Endothelial cell of hepatic sinusoid (primary cell): ENCODE measurements around the gene FRG2C.
"Not testable (repeated sequence)": the region's sequence is repeated elsewhere in the genome, so short reads cannot be mapped to it uniquely, and the experiment has no call there.

Experiments
- in situ Hi-C: cut with HindIII; loops from 2 replicates; pipeline ENCODE4 v1.10.0; 2017; ENCODE audit warnings: low sequenced_read_pairs

The FRG2C gene

DNA sequence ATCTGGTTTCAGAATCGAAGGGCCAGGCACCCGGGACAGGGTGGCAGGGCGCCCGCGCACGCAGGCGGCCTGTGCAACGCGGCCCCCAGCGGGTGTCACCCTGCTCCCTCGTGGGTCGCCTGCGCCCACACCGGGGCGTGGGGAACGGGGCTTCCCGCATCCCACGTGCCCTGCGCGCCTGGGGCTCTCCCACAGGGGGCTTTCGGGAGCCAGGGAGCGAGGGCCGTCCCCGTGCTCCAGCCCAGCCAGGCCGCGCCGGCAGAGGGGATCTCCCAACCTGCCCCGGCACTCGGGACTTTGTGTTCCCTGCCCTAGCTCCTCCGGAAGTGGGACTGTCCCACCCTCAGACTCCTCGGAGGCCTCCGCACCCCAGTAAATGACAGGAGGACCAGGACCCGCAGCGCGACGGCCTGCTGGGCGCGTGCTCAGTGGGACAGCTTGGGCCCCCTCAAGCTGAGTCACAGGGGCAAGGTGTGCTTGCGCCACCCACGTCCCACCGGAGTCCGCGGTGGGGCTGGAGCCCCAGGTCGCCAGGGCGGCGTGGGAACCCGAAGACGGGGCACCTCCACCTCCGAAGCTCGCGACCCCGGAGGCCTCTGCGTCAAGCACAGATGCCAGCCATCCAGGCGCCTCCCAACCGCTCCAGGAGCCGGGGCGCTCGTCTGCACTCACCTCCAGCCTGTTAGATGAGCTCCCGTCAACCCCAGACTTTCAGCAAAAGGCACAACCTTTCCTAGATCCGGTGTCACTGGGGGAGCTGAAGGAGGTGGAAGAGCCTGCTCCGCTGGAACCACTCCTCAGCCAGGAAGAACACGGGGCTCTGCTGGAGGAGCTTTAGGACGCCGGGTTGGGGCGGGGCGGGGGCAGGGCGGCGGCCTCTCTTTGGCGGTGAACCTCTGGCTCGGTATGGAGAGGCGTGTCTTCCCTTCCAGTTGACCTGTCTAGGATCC lies 5.5 kb downstream of the FRG2C start:
- in situ Hi-C loops, result not testable (repeated sequence)

DNA sequence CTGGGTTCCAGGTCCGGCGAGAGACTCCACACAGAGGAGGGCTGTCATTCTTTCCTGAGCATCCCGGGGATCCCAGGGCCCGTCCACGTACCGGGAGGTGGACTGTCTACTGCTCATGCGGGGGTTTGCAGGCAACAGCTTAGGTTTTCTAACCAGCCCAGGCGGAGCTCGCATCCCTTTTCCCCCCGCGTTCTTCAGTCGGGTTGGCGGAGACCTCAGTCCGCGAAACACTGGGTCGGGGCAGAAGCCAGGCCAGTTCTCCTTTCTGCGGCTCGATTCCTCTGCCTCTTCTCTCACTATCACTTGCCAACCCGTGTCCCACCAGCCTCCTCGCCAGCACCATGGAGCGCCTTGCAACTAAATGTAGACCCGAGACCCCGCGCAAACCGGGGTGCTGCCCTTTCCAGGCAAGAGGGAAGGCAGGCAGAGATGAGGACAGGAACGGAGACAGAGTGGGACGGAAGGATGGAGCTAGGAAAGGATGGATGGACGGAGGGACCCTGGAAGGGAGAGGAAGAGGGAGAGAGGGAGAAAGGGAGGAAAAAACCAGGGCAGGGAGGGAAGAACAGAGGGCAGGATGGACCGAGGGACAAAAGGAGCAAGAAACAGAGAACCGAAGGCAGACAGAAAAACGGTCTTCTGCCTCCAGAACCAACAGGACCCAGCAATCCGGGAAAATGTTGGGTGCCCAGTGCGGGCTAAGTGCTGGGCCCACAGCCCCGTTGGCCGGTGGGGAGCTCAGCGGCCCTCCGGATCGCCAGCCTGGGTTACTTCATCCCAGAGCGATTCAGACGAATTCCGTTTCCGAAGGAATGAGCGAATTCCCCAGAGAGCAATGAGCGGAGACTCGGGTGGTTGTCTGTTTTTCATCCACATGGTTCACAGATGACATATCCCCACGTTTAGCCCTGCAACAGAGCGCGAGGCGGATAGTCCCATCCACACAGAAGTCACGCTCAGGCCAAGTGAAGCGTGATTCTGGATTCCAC lies 6.5 kb downstream of the FRG2C start:
- in situ Hi-C loops, result not testable (repeated sequence)

DNA sequence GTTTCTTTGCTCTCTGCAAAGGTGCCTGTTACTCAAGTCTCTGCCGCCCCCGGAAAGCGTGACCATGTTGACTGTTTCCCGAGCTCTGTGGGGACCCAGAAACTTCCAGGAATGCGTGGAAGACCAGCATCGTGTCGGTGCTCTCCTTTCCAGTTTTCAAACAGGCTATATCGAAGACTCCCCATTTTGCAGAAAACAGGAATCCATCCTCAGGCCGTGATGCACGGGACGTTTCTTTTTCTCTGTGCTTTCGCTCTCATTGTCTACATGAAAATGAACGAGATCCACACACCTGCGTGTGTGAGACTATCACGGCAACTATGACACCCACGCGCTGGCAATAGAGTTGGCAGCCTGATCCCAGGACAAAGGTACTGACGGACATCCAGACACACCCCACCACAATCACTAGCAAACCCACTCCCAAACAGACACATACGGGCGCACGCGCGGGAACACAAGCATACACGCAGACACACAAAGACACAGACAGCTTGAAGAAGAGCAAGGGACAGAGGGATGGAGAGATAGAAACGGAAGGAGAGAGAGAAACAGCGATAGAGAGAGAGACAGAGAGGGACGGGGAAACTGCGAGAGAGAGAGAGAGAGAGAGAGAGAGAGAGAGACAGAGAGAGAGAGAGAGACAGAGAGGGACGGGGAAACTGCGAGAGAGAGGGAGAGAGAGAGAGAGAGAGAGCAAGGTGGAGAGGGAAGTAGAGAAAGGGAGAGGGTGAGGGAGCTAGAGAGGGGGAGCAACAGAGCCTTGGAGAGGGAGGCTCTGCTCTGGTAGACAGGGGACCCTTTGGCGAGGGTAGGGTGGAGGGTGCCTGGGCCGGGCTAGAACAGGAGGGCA lies 7.4 kb downstream of the FRG2C start:
- in situ Hi-C loops, result not testable (repeated sequence)

DNA sequence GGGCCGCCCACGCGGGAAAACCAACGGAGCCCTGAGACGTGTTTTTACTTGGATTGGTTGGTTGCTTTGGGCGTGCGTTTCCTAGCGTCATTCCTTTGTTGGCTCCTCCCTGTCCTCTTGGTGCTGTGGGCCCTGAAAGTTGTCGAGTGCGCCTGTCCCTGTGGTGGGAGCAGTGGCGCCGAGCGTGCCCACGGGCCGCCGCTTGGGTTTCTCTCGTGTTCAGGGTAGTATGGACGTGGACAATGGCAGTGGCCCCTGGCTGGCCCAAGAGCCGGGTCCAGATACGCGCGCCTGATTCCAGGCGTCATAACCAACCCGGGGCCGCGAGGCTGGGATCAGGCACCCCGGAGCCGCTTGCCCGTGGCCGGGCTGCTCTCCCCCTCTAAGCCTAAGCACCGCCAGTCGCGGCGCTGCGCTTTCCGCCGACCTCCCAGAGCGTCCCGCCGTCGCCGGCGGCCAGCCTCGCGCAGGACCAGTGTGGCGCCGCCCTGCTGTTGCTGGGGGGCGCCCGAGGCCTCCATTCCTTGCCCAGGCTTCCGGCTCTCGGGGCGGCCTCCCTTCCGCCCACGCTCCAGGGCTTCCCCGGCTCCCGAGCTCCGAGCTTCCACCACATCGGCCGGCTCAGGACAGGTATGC lies 8.1 kb downstream of the FRG2C start:
- in situ Hi-C loops, result not testable (repeated sequence)

DNA sequence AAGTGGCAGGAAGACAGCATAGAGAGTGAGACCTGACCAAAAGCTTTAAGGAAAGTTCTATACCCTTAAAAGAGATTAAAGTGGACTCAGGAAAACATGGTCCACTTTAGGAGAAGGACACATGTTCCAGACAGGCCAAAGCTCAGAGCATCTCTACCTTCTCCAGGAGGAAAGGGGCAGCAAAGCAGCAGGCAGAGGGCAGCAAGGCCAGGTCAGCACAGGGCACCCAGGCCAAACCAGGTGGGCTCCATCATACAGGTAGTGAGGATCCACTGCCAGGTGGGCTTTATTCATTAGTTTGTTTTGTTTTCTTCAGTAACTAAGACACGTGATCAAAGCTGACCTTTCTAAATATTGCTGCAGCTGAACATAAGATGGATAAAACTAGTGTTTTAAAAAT lies 19.8 kb downstream of the FRG2C start:
- in situ Hi-C loops, result not testable (repeated sequence)

DNA sequence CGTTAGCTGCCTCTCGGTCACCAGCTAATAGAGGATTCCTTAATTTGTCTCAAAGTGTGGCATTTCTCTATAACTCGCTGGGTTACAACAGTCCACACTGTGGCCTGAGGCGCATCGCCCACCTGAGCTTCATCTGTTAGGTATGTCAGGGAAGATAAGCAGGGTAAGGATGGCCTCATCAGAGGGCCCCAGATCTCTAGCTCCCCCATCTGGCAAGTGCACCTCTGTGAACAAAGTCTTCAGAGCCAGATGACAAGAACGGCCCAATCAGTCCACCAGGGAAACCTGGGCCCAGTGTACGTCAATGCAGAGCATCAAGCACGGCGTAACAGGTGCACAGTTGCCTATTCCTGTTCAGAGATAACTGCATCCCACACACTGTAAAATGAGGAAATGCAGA lies 23.2 kb downstream of the FRG2C start:
- in situ Hi-C loops, result no loop called here

DNA sequence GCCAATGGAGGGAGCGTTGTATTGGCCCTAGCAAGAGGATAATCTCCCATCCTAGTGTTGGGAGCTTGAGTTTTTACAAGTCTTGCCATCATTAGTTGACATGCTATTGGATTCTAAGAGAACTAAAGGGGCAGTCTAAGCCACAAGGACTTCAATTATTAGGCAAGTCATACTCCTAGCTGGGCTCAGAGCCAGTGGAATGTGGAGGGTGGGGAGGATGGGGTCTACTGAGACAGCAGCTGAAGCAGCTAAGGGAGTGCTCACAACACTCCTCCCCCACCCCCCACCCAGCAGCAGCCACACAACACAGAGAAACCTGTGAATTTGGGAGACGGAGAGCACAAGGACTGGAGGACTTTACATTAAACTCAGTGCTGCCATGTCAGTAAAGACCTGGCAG lies 27.9 kb downstream of the FRG2C start:
- in situ Hi-C loops, result no loop called here
